ENCODE measurements around the gene CHADL. TPM values are rescaled to one million over a fixed set of nuclear protein-coding genes. Genes with fewer than 3 reads are reported as not detected.
A peak's percentile ranks its signal among the peaks of the same experiment; 100 is the strongest.

CHADL gene
- total and polyA plus RNA-seq, 4 donors: 1.00 to 4.2 (median 3.9) TPM

DNA sequence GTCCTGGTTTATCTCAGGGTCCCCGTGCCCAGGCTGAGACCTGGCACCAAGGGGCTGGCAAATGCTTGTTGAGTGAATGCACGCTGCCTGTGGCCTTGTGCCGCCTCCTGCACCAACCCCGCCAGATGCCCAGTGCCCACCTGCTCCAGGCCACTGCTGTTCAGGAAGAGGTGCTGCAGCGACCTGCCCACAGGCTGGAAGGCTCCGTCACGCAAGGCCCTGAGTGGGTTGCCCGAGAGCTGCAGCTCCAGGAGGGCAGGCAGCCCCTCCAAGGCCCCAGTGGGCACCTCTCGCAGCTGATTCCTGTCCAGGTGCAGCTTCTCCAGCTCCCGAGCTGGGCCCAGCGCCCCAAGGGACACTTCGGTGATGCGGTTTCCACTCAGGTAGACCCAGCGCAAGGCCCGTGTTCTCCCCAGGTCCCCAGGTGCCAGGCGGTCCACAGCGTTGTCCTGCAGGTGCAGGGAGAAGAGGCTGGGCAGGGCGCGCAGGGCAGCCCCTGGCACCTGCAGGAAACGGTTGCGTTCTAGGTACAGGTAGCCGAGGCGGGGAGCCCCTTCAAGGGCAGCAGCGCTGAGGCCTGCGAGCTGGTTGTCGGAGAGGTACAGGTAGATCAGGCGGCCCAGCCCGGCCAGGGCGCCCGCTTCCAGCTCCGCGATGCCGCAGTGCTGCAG is 3.6 kb downstream of the CHADL start:
- Histone ChIP-seq H3K36me3 (ENCODE audit: control insufficient read depth in 4 of 4, insufficient read depth in 4 of 4, low read length in 4 of 4) (no peaks in the 10 kb centered on the region), H3K4me3 (peak overlapping the region; percentile 18), H3K27ac (ENCODE audit: low read depth in 1 of 2, low read length in 1 of 2) (peak overlapping the region in 1 of 2 donors; percentile 58), H3K27me3 (ENCODE audit: control insufficient read depth in 3 of 3, insufficient read depth in 3 of 3, low read length in 2 of 3) (no peaks in the 10 kb centered on the region), H3K9me3 (ENCODE audit: control insufficient read depth in 4 of 4, insufficient read depth in 3 of 4, low read length in 3 of 4) (no peaks in the 10 kb centered on the region), H3K4me1 (ENCODE audit: control insufficient read depth in 5 of 5, insufficient read depth in 5 of 5, low read length in 5 of 5) (peaks cover 0 to 19% (median 0%) of the 10 kb centered on the region in 5 donors), H3K9ac (ENCODE audit: insufficient read depth in 1 of 2, low read length in 2 of 2) (no peak overlapping the region)
- no peak for ATAC-seq (ENCODE audit: insufficient read depth, low FRiP score)
- no peak for DNase-seq
- 48 to 49% methylated on average over 33 of the region's 33 CpGs for WGBS, 2 donors
- TF ChIP-seq, protein P1, sequence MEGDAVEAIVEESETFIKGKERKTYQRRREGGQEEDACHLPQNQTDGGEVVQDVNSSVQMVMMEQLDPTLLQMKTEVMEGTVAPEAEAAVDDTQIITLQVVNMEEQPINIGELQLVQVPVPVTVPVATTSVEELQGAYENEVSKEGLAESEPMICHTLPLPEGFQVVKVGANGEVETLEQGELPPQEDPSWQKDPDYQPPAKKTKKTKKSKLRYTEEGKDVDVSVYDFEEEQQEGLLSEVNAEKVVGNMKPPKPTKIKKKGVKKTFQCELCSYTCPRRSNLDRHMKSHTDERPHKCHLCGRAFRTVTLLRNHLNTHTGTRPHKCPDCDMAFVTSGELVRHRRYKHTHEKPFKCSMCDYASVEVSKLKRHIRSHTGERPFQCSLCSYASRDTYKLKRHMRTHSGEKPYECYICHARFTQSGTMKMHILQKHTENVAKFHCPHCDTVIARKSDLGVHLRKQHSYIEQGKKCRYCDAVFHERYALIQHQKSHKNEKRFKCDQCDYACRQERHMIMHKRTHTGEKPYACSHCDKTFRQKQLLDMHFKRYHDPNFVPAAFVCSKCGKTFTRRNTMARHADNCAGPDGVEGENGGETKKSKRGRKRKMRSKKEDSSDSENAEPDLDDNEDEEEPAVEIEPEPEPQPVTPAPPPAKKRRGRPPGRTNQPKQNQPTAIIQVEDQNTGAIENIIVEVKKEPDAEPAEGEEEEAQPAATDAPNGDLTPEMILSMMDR (IDR thresholded peaks at IDR 0.05; ENCODE audit: control extremely low read depth, extremely low read depth): no peak

DNA sequence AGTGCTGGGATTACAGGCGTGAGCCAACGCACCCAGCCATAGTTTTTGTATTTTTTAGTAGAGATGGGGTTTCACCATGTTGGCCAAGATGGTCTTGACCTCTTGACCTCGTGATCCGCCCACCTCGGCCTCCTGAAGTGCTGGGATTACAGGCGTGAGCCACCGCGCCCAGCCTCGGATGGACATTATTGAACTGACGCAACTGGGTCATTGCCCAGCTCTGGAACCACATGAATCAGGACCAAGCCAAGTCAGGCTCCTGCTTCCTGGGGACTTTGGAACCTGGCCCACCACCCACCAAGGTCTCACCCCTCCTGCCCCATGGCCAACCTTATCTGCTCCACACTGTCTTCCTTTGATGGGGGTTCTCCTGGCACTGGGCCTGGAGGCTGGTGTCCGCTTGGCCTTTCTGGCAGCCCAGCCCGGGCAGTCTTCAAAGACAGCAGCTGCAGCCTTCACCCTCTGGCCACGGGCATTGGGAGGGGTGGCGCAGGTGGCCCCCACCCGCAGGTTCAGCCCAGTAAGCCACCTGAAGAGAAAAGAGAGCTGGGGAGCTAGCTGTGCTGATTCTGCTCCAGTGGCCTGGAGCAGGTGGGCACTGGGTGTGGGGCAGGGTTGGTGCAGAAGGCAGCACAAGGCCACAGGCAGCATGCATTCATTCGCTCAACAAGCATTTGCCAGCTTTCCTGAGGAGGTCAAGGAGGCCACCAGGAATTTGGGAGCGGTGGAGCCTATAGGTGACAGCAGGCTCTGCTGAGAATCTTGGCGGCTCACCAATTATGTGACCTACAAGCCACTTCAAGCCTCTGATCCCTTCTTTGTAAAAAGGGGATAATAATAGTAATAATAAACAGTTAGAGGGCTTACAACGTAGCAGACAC is 5.7 kb downstream of the CHADL start:
- no peaks in the 10 kb centered on the region for H3K9me3 ChIP-seq (ENCODE audit: control insufficient read depth in 4 of 4, insufficient read depth in 3 of 4, low read length in 3 of 4)
- peaks cover 0 to 7% (median 3%) of the 10 kb centered on the region in 4 donors for H3K36me3 ChIP-seq (ENCODE audit: control insufficient read depth in 4 of 4, insufficient read depth in 4 of 4, low read length in 4 of 4)
- no peak overlapping the region for H3K4me3 ChIP-seq
- WGBS, 2 donors: 79 to 86% methylated on average over 19 of the region's 19 CpGs
- no peak overlapping the region for H3K9ac ChIP-seq (ENCODE audit: insufficient read depth in 1 of 2, low read length in 2 of 2)
- no peaks in the 10 kb centered on the region for H3K27me3 ChIP-seq (ENCODE audit: control insufficient read depth in 3 of 3, insufficient read depth in 3 of 3, low read length in 2 of 3)
- no peak overlapping the region for H3K27ac ChIP-seq (ENCODE audit: low read depth in 1 of 2, low read length in 1 of 2)
- TF ChIP-seq, protein P1 (IDR thresholded peaks at IDR 0.05; ENCODE audit: control extremely low read depth, extremely low read depth): no peak
- DNase-seq: no peak
- no peak for ATAC-seq (ENCODE audit: insufficient read depth, low FRiP score)
- H3K4me1 ChIP-seq (ENCODE audit: control insufficient read depth in 5 of 5, insufficient read depth in 5 of 5, low read length in 5 of 5): peaks cover 0 to 22% (median 0%) of the 10 kb centered on the region in 5 donors

DNA sequence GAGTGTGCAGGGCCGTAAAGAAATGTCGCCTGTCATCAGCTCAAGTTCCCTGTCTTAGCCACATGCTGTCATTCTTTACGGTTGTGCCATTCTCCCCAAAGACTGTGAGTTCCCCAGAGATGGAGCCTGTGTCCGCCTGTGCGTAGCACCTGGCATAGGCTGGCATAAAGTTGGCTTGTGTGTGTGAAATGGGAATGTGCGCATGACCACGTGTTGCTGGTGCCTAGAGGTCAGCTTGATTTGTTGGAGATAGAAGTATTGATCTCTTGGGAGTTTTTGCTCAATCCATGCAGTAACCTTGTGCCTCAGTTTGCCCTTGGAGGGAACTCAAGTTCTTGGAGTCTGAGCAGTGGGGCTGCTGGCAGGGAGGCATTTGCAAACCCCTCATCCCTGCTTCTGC is 9.4 kb downstream of the CHADL start:
- no peak for ATAC-seq (ENCODE audit: insufficient read depth, low FRiP score)
- 78 to 88% methylated on average over 7 of the region's 7 CpGs for WGBS, 2 donors

More for the DNA sequence above, 9.4 kb downstream of the CHADL start:
- Histone ChIP-seq H3K9ac (ENCODE audit: insufficient read depth in 1 of 2, low read length in 2 of 2) (no peak overlapping the region), H3K9me3 (ENCODE audit: control insufficient read depth in 4 of 4, insufficient read depth in 3 of 4, low read length in 3 of 4) (no peaks in the 10 kb centered on the region), H3K27me3 (ENCODE audit: control insufficient read depth in 3 of 3, insufficient read depth in 3 of 3, low read length in 2 of 3) (no peaks in the 10 kb centered on the region), H3K36me3 (ENCODE audit: control insufficient read depth in 4 of 4, insufficient read depth in 4 of 4, low read length in 4 of 4) (peaks cover 2 to 33% (median 10%) of the 10 kb centered on the region in 4 donors), H3K27ac (ENCODE audit: low read depth in 1 of 2, low read length in 1 of 2) (no peak overlapping the region), H3K4me1 (ENCODE audit: control insufficient read depth in 5 of 5, insufficient read depth in 5 of 5, low read length in 5 of 5) (peaks cover 0 to 11% (median 0%) of the 10 kb centered on the region in 5 donors), H3K4me3 (no peak overlapping the region)
- TF ChIP-seq, protein P1 (IDR thresholded peaks at IDR 0.05; ENCODE audit: control extremely low read depth, extremely low read depth): no peak
- DNase-seq: no peak
